MM.1S (cell line): ENCODE results near the gene SUPT3H.

Experiments
- DNase-seq: peaks from one replicate; pipeline ENCODE4 v3.0.0-alpha.2; 2015
- H2AFZ ChIP-seq: fragments of 300-600 bp; sonication (generic); 2 replicates; pipeline ENCODE4 v1.6.0; 2016; ENCODE audit warnings: antibody characterized with exemption, low read length
- H3F3A ChIP-seq: fragments of 300-600 bp; sonication (generic); 2 replicates; pipeline ENCODE4 v1.6.1; 2016; ENCODE audit warnings: mild to moderate bottlenecking, antibody characterized with exemption, low read length, moderate library complexity, mixed read lengths; ENCODE audit not compliant: insufficient read depth
- H3K27ac ChIP-seq: fragments of 300-600 bp; sonication (generic); 2 replicates; pipeline ENCODE4 v1.5.1; 2016; ENCODE audit warnings: mild to moderate bottlenecking, low read length
- H3K27me3 ChIP-seq: fragments of 300-600 bp; sonication (generic); replicated peaks from 2 replicates; pipeline ENCODE4 v1.6.0; 2016; ENCODE audit warnings: low read length; ENCODE audit not compliant: insufficient read depth
- H3K36me3 ChIP-seq: fragments of 300-600 bp; sonication (generic); replicated peaks from 2 replicates; pipeline ENCODE4 v1.6.1; 2016; ENCODE audit warnings: mild to moderate bottlenecking, low read length, mixed read lengths; ENCODE audit not compliant: insufficient read depth
- H3K4me1 ChIP-seq: fragments of 300-600 bp; sonication (generic); 2 replicates; pipeline ENCODE4 v1.6.1; 2016; ENCODE audit warnings: low read length, mixed read lengths
- H3K4me2 ChIP-seq: fragments of 300-600 bp; sonication (generic); 2 replicates; pipeline ENCODE4 v1.6.0; 2016; ENCODE audit warnings: low read depth, low read length
- H3K4me3 ChIP-seq: fragments of 300-600 bp; sonication (generic); 2 replicates; pipeline ENCODE4 v1.5.1; 2016; ENCODE audit warnings: low read length, mixed read lengths
- H3K79me2 ChIP-seq: fragments of 300-600 bp; sonication (generic); 2 replicates; pipeline ENCODE4 v1.6.1; 2016; ENCODE audit warnings: mixed run types, low read length, mixed read lengths
- H3K9ac ChIP-seq: fragments of 300-600 bp; sonication (generic); 2 replicates; pipeline ENCODE4 v1.6.1; 2016; ENCODE audit warnings: low read length, mixed read lengths
- H3K9me2 ChIP-seq: fragments of 300-600 bp; sonication (generic); replicated peaks from 2 replicates; pipeline ENCODE4 v1.6.1; 2016; ENCODE audit warnings: mild to moderate bottlenecking, low read length, mixed read lengths; ENCODE audit not compliant: insufficient read depth
- H3K9me3 ChIP-seq: fragments of 300-600 bp; sonication (generic); replicated peaks from 2 replicates; pipeline ENCODE4 v1.6.1; 2016; ENCODE audit warnings: mild to moderate bottlenecking, low read length, mixed read lengths; ENCODE audit not compliant: insufficient read depth
- H4K20me1 ChIP-seq: fragments of 300-600 bp; sonication (generic); 2 replicates; pipeline ENCODE4 v1.6.1; 2016; ENCODE audit warnings: mild to moderate bottlenecking, low read length, moderate library complexity, mixed read lengths; ENCODE audit not compliant: insufficient read depth
- EZH2 ChIP-seq: fragments of 300-600 bp; sonication (generic); optimal IDR thresholded peaks from 2 replicates; pipeline ENCODE3; 2017; ENCODE audit warnings: low read depth, mild to moderate bottlenecking, antibody characterized with exemption, low read length, mixed read lengths
- EZH2phosphoT487 ChIP-seq: fragments of 300-600 bp; sonication (generic); IDR thresholded peaks from 2 replicates; pipeline ENCODE4 v1.6.1; 2018; ENCODE audit warnings: antibody characterized with exemption, low read length
- TF ChIP-seq, protein P1 (sequence below): fragments of 300-600 bp; sonication (generic); IDR thresholded peaks from 2 replicates; pipeline ENCODE4 v1.5.1; 2016; ENCODE audit warnings: antibody characterized with exemption, low read length, mixed read lengths

SUPT3H gene

GRCh38 chr6:45026003-45026516 lies 351.7 kb downstream of the SUPT3H start:
- no peak overlapping the region for H3K4me2 ChIP-seq
- no peaks in the 10 kb centered on the region for H3F3A ChIP-seq
- H3K27ac ChIP-seq = no peak overlapping the region
- no peaks in the 10 kb centered on the region for H3K79me2 ChIP-seq
- H3K36me3 ChIP-seq = no peaks in the 10 kb centered on the region
- H2AFZ ChIP-seq = no peak overlapping the region
- no peaks in the 10 kb centered on the region for H3K9me2 ChIP-seq
- H3K27me3 ChIP-seq = no peaks in the 10 kb centered on the region
- no peaks in the 10 kb centered on the region for H4K20me1 ChIP-seq
- no peaks in the 10 kb centered on the region for H3K4me1 ChIP-seq
- TF ChIP-seq, protein P1, sequence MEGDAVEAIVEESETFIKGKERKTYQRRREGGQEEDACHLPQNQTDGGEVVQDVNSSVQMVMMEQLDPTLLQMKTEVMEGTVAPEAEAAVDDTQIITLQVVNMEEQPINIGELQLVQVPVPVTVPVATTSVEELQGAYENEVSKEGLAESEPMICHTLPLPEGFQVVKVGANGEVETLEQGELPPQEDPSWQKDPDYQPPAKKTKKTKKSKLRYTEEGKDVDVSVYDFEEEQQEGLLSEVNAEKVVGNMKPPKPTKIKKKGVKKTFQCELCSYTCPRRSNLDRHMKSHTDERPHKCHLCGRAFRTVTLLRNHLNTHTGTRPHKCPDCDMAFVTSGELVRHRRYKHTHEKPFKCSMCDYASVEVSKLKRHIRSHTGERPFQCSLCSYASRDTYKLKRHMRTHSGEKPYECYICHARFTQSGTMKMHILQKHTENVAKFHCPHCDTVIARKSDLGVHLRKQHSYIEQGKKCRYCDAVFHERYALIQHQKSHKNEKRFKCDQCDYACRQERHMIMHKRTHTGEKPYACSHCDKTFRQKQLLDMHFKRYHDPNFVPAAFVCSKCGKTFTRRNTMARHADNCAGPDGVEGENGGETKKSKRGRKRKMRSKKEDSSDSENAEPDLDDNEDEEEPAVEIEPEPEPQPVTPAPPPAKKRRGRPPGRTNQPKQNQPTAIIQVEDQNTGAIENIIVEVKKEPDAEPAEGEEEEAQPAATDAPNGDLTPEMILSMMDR = no peak
- TF ChIP-seq EZH2phosphoT487 = no peak
- no peak for TF ChIP-seq EZH2
- H3K9me3 ChIP-seq = no peaks in the 10 kb centered on the region
- DNase-seq = no peak
- no peak overlapping the region for H3K9ac ChIP-seq
- H3K4me3 ChIP-seq = no peak overlapping the region

- TF ChIP-seq EZH2phosphoT487 (no peak), EZH2 (no peak)
- TF ChIP-seq, protein P1 = no peak
- H2AFZ ChIP-seq = no peak overlapping the region
- H3K9me3 ChIP-seq = no peaks in the 10 kb centered on the region
- H3K36me3 ChIP-seq = no peaks in the 10 kb centered on the region
- H3K4me2 ChIP-seq = no peak overlapping the region
- H3K4me3 ChIP-seq = no peak overlapping the region
- no peaks in the 10 kb centered on the region for H3K9me2 ChIP-seq
- H4K20me1 ChIP-seq = no peaks in the 10 kb centered on the region
- no peaks in the 10 kb centered on the region for H3K4me1 ChIP-seq
- no peak overlapping the region for H3K9ac ChIP-seq
- H3K27me3 ChIP-seq = no peaks in the 10 kb centered on the region
- H3K27ac ChIP-seq = no peak overlapping the region
- H3F3A ChIP-seq = no peaks in the 10 kb centered on the region
- H3K79me2 ChIP-seq = no peaks in the 10 kb centered on the region
- no peak for DNase-seq
Observed at GRCh38 chr6:45024610-45025009, 353.1 kb downstream of the SUPT3H start.

DNA sequence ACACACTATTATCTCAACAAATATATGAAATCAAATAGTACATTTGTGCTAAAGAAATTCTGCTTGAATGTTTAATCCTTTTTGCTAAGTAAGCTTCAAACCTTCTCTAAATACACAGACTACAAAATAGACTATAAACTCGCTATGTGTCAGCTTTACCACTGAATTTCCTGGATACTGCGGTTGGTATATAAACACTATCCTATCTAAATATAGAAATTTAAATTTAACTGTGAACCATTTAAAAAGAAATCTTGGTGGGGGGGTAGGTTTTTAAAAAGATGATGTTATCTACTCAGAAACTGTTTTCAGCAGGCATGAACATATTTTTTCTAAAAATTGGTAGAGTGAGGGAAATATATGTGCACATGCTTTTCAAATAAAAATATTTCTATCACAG lies 356.1 kb downstream of the SUPT3H start:
- TF ChIP-seq, protein P1 = no peak
- TF ChIP-seq EZH2phosphoT487 (no peak), EZH2 (no peak)

More for the DNA sequence above, 356.1 kb downstream of the SUPT3H start:
- Histone ChIP-seq H3F3A (no peaks in the 10 kb centered on the region), H3K36me3 (no peaks in the 10 kb centered on the region), H3K9ac (no peak overlapping the region), H2AFZ (no peak overlapping the region), H3K27ac (no peak overlapping the region), H3K27me3 (no peaks in the 10 kb centered on the region), H3K79me2 (no peaks in the 10 kb centered on the region), H4K20me1 (no peaks in the 10 kb centered on the region), H3K9me2 (no peaks in the 10 kb centered on the region), H3K4me3 (no peak overlapping the region), H3K9me3 (no peaks in the 10 kb centered on the region), H3K4me1 (no peaks in the 10 kb centered on the region), H3K4me2 (peak overlapping the region; percentile 12; the same call in 1 of the 2 replicates)
- DNase-seq = no peak
